Trophoblast cell (in vitro differentiated cells and primary cell): Measurements from ENCODE around the gene FOXL3.

ENCODE experiments used
- DNase-seq, 2 donors: peaks; one replicate each; pipeline ENCODE4 v3.0.0-alpha.2; 2016
- H2AFZ ChIP-seq: 2 replicates; pipeline ENCODE4 v1.6.1; 2013; ENCODE audit warnings: low read length, moderate library complexity, mild to moderate bottlenecking; ENCODE audit not compliant: insufficient read depth, poor library complexity
- H2AK5ac ChIP-seq: 2 replicates; pipeline ENCODE4 v1.6.1; 2013; ENCODE audit warnings: mild to moderate bottlenecking, low read length
- H2BK120ac ChIP-seq: 2 replicates; pipeline ENCODE4 v1.6.1; 2013; ENCODE audit warnings: low read length, mild to moderate bottlenecking, moderate library complexity; ENCODE audit not compliant: insufficient read depth, poor library complexity
- H2BK12ac ChIP-seq: 2 replicates; pipeline ENCODE4 v1.6.1; 2013; ENCODE audit warnings: mild to moderate bottlenecking, low read length, moderate library complexity
- H2BK5ac ChIP-seq: 2 replicates; pipeline ENCODE4 v1.6.1; 2013; ENCODE audit warnings: low read length, low read depth, moderate library complexity, mild to moderate bottlenecking; ENCODE audit not compliant: poor library complexity
- H3K14ac ChIP-seq: 2 replicates; pipeline ENCODE4 v1.6.1; 2013; ENCODE audit warnings: mild to moderate bottlenecking, low read length
- H3K18ac ChIP-seq: 2 replicates; pipeline ENCODE4 v1.6.1; 2013; ENCODE audit warnings: mild to moderate bottlenecking, low read length
- H3K23ac ChIP-seq: 2 replicates; pipeline ENCODE4 v1.6.1; 2013; ENCODE audit warnings: low read length
- H3K27ac ChIP-seq: 2 replicates; pipeline ENCODE4 v1.5.1; 2013; ENCODE audit warnings: low read depth, mild to moderate bottlenecking, inconsistent platforms, low read length, moderate library complexity
- H3K27me3 ChIP-seq: 2 replicates; pipeline ENCODE4 v1.6.1; 2013; ENCODE audit warnings: inconsistent platforms, mild to moderate bottlenecking, low read length, moderate library complexity; ENCODE audit not compliant: insufficient read depth
- H3K36me3 ChIP-seq, 2 experiments: 1 replicate in 1 of 2; 2 replicates in 1 of 2; pipeline ENCODE4 v1.6.1; 2013; ENCODE audit warnings: low read length in 2 of 2, mild to moderate bottlenecking in 2 of 2, moderate library complexity in 1 of 2; ENCODE audit not compliant: insufficient read depth in 2 of 2, control insufficient read depth in 1 of 2
- H3K4ac ChIP-seq: 2 replicates; pipeline ENCODE4 v1.6.1; 2013; ENCODE audit warnings: low read depth, mild to moderate bottlenecking, low read length, moderate library complexity
- H3K4me1 ChIP-seq, 2 experiments: 1 replicate in 1 of 2; 2 replicates in 1 of 2; pipeline ENCODE4 v1.6.1; 2013; ENCODE audit warnings: low read length in 2 of 2, mild to moderate bottlenecking in 2 of 2, moderate library complexity in 1 of 2; ENCODE audit not compliant: insufficient read depth in 2 of 2, control insufficient read depth in 1 of 2
- H3K4me2 ChIP-seq: 2 replicates; pipeline ENCODE4 v1.6.1; 2013; ENCODE audit warnings: inconsistent platforms, mild to moderate bottlenecking, low read length, moderate library complexity
- H3K4me3 ChIP-seq: 2 replicates; pipeline ENCODE4 v1.5.1; 2013; ENCODE audit warnings: mild to moderate bottlenecking, low read depth, low read length, inconsistent platforms
- H3K79me1 ChIP-seq: one replicate; pipeline ENCODE4 v1.6.1; 2013; ENCODE audit warnings: low read length
- H3K79me2 ChIP-seq: 2 replicates; pipeline ENCODE4 v1.6.1; 2013; ENCODE audit warnings: low read length, mild to moderate bottlenecking; ENCODE audit not compliant: control insufficient read depth, insufficient read depth, poor library complexity
- H3K9ac ChIP-seq: 2 replicates; pipeline ENCODE4 v1.6.1; 2013; ENCODE audit warnings: mild to moderate bottlenecking, low read length
- H3K9me3 ChIP-seq: 2 replicates; pipeline ENCODE4 v1.6.1; 2013; ENCODE audit warnings: low read depth, mild to moderate bottlenecking, control low read depth, inconsistent platforms, low read length; ENCODE audit not compliant: insufficient read depth
- H4K12ac ChIP-seq: 2 replicates; pipeline ENCODE4 v1.6.1; 2013; ENCODE audit warnings: low read depth, mild to moderate bottlenecking, low read length, moderate library complexity
- H4K8ac ChIP-seq: 2 replicates; pipeline ENCODE4 v1.6.1; 2013; ENCODE audit warnings: low read depth, mild to moderate bottlenecking, low read length, moderate library complexity
- H4K91ac ChIP-seq: one replicate; pipeline ENCODE4 v1.6.1; 2013; ENCODE audit warnings: low read depth, mild to moderate bottlenecking, low read length, moderate library complexity
- WGBS: extraction: QIAGEN DNeasy Blood & Tissue Kit; methylation state at CpG from one replicate; pipeline ENCODE4 v1.1.7; 2013; ENCODE audit warnings: missing lambda C conversion rate; ENCODE audit not compliant: insufficient read length, insufficient coverage; ENCODE audit errors: extremely low coverage; 5-methylcytosine and 5-hydroxymethylcytosine counted together

The FOXL3 gene

DNA sequence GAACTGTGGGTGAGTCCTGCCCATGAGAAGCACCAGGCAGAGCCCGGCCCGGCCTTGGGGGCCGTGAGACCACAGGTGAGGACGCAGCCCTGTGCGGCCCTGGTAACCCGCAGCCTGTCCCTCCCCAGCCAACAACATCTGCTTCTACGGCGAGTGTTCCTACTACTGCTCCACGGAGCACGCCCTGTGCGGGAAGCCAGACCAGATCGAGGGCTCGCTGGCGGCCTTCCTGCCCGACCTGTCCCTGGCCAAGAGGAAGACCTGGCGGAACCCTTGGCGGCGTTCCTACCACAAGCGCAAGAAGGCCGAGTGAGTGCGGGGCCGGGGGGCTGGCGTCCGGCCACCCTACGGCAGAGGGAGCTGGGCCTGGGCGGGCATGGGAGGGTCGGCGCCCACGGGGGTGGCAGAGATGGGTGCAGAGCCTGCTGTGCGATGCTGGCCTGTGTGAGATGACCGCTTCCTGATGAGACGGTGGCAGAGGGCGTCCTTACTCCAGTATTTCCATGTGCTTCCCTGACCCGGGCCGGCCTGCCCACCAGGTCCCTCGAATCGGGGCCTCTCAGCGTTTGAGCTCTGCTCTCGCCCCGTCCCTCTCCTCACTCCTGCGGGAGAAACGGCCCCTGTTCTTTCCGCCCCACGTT is 34.1 kb upstream of the FOXL3 start:
- no peak overlapping the region for H3K4me3 ChIP-seq
- no peak overlapping the region for H3K4ac ChIP-seq
- H3K9ac ChIP-seq: no peak overlapping the region
- no peak overlapping the region for H3K23ac ChIP-seq
- H3K79me2 ChIP-seq: no peaks in the 10 kb centered on the region
- H3K27ac ChIP-seq: no peak overlapping the region
- no peak overlapping the region for H3K14ac ChIP-seq
- peaks cover 51% of the 10 kb centered on the region for H3K9me3 ChIP-seq
- no peak overlapping the region for H2BK5ac ChIP-seq
- H3K4me2 ChIP-seq: no peak overlapping the region
- no peak overlapping the region for H4K91ac ChIP-seq
- H3K36me3 ChIP-seq: no peaks in the 10 kb centered on the region
- no peak overlapping the region for H4K8ac ChIP-seq
- H3K27me3 ChIP-seq: no peaks in the 10 kb centered on the region
- no peak overlapping the region for H3K18ac ChIP-seq
- H2AFZ ChIP-seq: no peak overlapping the region
- no peaks in the 10 kb centered on the region for H3K79me1 ChIP-seq
- H4K12ac ChIP-seq: no peak overlapping the region
- H3K4me1 ChIP-seq: no peaks in the 10 kb centered on the region
- WGBS: no CpG with 5 or more reads among the region's 44 CpGs
- no peak for DNase-seq
- no peak overlapping the region for H2BK120ac ChIP-seq
- no peak overlapping the region for H2AK5ac ChIP-seq
- no peak overlapping the region for H2BK12ac ChIP-seq

DNA sequence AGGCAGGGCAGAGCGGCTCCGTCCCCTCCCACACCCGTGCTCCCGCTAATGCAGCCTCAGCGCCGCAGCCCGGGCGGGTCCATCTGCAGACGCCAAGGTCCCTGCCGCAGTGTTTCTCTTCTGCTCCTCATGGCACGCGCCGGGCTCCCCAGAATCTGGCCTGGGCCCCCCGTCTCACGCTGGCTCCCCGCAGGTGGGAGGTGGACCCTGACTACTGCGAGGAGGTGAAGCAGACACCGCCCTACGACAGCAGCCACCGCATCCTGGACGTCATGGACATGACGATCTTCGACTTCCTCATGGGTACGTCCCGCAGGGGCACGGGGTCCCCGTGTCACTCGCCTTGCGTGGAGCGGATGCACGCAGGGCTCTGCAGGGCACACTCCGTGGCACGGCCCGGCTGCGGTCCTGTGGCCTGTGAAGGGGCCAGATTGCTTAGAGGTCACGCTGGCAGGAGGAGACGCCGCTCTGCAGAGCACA is 33.5 kb upstream of the FOXL3 start:
- DNase-seq: no peak
- H4K91ac ChIP-seq: no peak overlapping the region
- no peak overlapping the region for H2AK5ac ChIP-seq
- H3K36me3 ChIP-seq: no peaks in the 10 kb centered on the region
- no peak overlapping the region for H3K23ac ChIP-seq
- H3K79me2 ChIP-seq: no peaks in the 10 kb centered on the region
- H2BK120ac ChIP-seq: no peak overlapping the region
- H2BK12ac ChIP-seq: no peak overlapping the region
- H3K27me3 ChIP-seq: no peaks in the 10 kb centered on the region
- H3K9ac ChIP-seq: no peak overlapping the region
- no peak overlapping the region for H3K18ac ChIP-seq
- no peak overlapping the region for H2BK5ac ChIP-seq
- H3K14ac ChIP-seq: no peak overlapping the region
- H3K4me1 ChIP-seq: no peaks in the 10 kb centered on the region
- no peak overlapping the region for H2AFZ ChIP-seq
- no peak overlapping the region for H4K8ac ChIP-seq
- H3K4me2 ChIP-seq: no peak overlapping the region
- H3K4ac ChIP-seq: no peak overlapping the region
- WGBS: no CpG with 5 or more reads among the region's 38 CpGs
- H3K9me3 ChIP-seq: peaks cover 58% of the 10 kb centered on the region
- H3K79me1 ChIP-seq: no peaks in the 10 kb centered on the region
- no peak overlapping the region for H4K12ac ChIP-seq
- no peak overlapping the region for H3K27ac ChIP-seq
- H3K4me3 ChIP-seq: no peak overlapping the region

DNA sequence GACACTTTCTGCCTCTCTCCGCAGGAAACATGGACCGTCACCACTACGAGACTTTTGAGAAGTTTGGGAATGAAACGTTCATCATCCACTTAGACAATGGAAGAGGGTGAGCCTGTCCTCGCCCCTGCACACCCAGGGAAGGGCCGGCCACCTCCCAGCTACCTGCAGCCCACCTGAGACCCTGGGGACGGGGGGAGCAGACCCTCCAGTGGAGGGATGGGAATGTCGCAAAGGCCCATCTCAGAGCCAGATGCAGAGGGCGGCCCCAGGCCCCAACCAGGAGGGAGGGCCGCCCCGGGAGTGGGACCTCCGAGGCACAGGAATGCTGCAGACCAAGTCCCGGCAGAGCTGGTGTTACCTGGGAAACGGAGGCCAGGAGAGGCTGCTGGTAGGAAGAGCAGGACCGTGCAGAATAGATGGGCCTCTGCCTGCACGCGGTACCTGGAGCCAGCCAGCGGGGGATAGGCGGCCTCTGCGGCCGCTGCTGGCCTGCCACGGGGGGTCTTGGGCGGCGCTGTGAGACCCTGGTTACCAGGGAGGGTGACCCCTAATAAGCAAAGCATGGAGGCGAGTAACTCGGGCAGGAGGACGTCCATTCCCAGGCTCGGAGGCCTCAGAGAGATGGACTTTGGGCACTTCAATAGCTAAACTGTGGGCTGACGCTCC is 32.9 kb upstream of the FOXL3 start:
- no peak overlapping the region for H4K91ac ChIP-seq
- no peak overlapping the region for H2BK5ac ChIP-seq
- no peak for DNase-seq
- H3K4me1 ChIP-seq: no peaks in the 10 kb centered on the region
- H3K4me3 ChIP-seq: peak overlapping the region; percentile 50
- H3K27me3 ChIP-seq: no peaks in the 10 kb centered on the region
- no peak overlapping the region for H3K14ac ChIP-seq
- H2BK120ac ChIP-seq: no peak overlapping the region
- H3K4ac ChIP-seq: no peak overlapping the region
- H3K79me2 ChIP-seq: no peaks in the 10 kb centered on the region
- H3K18ac ChIP-seq: no peak overlapping the region
- no peak overlapping the region for H3K4me2 ChIP-seq
- no peak overlapping the region for H3K27ac ChIP-seq
- no CpG with 5 or more reads among the region's 29 CpGs for WGBS
- no peak overlapping the region for H3K9ac ChIP-seq
- H4K12ac ChIP-seq: no peak overlapping the region
- no peak overlapping the region for H2BK12ac ChIP-seq
- H3K36me3 ChIP-seq: no peaks in the 10 kb centered on the region
- H2AFZ ChIP-seq: no peak overlapping the region
- H3K23ac ChIP-seq: no peak overlapping the region
- no peak overlapping the region for H4K8ac ChIP-seq
- peaks cover 64% of the 10 kb centered on the region for H3K9me3 ChIP-seq
- H2AK5ac ChIP-seq: no peak overlapping the region
- no peaks in the 10 kb centered on the region for H3K79me1 ChIP-seq

DNA sequence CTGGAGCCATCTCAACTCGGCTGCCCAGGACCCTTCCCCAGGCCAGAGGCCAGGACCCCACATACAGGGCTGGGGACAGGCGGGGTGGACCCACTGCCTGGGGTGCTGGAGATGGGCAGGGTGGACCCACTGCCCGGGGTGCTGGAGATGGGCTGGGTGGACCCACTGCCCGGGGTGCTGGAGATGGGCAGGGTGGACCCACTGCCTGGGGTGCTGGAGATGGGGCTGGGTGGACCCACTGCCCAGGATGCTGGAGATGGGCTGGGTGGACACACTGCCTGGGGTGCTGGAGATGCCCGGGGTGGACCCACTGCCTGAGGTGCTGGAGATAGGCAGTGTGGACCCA is 32.4 kb upstream of the FOXL3 start:
- Histone ChIP-seq H3K36me3 (no peaks in the 10 kb centered on the region), H3K4me1 (no peaks in the 10 kb centered on the region), H3K4me3 (peak overlapping the region; percentile 50), H3K23ac (no peak overlapping the region), H4K12ac (no peak overlapping the region), H2AK5ac (no peak overlapping the region), H3K14ac (no peak overlapping the region), H3K18ac (no peak overlapping the region), H3K4ac (no peak overlapping the region), H3K9me3 (peaks cover 69% of the 10 kb centered on the region), H2BK120ac (no peak overlapping the region), H2BK5ac (no peak overlapping the region), H4K8ac (no peak overlapping the region), H2AFZ (no peak overlapping the region), H3K9ac (no peak overlapping the region), H3K4me2 (no peak overlapping the region), H3K79me1 (no peaks in the 10 kb centered on the region), H3K27me3 (no peaks in the 10 kb centered on the region), H2BK12ac (no peak overlapping the region), H3K27ac (no peak overlapping the region), H3K79me2 (no peaks in the 10 kb centered on the region), H4K91ac (no peak overlapping the region)
- no peak for DNase-seq
- WGBS: no CpG with 5 or more reads among the region's 5 CpGs
